KOPT-K1 (cell line): ENCODE results near the gene TADA3.
"Not testable (repeated sequence)": the region's sequence is repeated elsewhere in the genome, so short reads cannot be mapped to it uniquely, and the experiment has no call there.

Experiments used
- H3K27ac ChIP-seq: fragments of 200-600 bp; sonication (generic); 2 replicates; pipeline ENCODE4 v1.5.1; 2016; ENCODE audit warnings: antibody characterized with exemption, mild to moderate bottlenecking, low read depth, low read length; ENCODE audit not compliant: poor library complexity, severe bottlenecking
- H3K36me3 ChIP-seq: fragments of 200-600 bp; sonication (generic); 2 replicates; pipeline ENCODE4 v1.5.1; 2017; ENCODE audit warnings: antibody characterized with exemption, mild to moderate bottlenecking, low read length, moderate library complexity; ENCODE audit not compliant: insufficient read depth
- H3K9me3 ChIP-seq: fragments of 200-600 bp; sonication (generic); 2 replicates; pipeline ENCODE4 v1.5.1; 2017; ENCODE audit warnings: antibody characterized with exemption, low read length, mild to moderate bottlenecking; ENCODE audit not compliant: insufficient read depth, poor library complexity, severe bottlenecking

Gene TADA3

GRCh38 chr3:9781978-9782603 is 10.2 kb downstream of the TADA3 start:
- H3K27ac ChIP-seq: no peak overlapping the region
- no peaks in the 10 kb centered on the region for H3K9me3 ChIP-seq
- H3K36me3 ChIP-seq: peaks cover 55% of the 10 kb centered on the region

DNA sequence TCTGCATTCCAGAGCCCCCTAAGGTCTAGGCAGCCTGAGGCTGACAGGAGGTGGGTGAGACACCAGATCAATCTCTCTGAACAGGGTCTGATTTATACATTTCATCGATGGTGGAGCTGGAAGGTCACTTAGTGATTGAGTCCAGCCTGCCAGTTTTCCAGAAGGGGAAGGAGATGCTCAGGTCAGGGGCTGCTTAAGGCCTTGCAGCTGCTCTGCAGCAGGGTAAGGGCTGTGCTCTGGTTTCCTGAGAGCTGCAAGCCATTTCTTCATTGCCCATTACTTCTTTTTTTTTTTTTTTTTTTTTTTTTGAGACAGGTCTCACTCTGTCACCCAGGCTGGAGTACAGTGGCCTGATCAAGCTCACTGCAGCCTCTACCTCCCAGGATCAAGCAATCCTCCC is 10.7 kb downstream of the TADA3 start:
- Histone ChIP-seq H3K36me3 (peaks cover 50% of the 10 kb centered on the region), H3K27ac (no peak overlapping the region)

DNA sequence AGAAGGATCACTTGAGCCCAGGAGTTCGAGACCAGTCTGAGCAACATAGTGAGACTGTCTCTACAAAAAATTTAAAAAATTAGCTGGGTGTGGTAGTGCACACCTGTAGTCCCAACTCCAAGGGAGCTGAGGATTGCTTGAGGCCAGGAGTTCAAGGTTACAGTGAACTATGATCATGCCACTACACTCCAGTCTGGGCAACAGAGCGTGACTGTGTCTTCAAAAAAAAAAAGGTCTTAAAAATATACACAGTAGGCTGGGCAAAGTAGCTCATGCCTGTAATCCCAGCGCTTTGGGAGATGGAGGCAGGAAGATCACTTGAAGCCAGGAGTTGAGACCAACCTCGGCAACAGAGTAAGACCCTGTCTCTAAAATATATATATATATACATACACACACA is 11.4 kb downstream of the TADA3 start:
- H3K27ac ChIP-seq: no peak overlapping the region
- peaks cover 43% of the 10 kb centered on the region for H3K36me3 ChIP-seq
- no peaks in the 10 kb centered on the region for H3K9me3 ChIP-seq

More for the DNA sequence above, 10.7 kb downstream of the TADA3 start:
- no peaks in the 10 kb centered on the region for H3K9me3 ChIP-seq

- no peaks in the 10 kb centered on the region for H3K9me3 ChIP-seq
These were observed 11.8 kb downstream of the TADA3 start for GRCh38 chr3:9780458-9780812.

DNA sequence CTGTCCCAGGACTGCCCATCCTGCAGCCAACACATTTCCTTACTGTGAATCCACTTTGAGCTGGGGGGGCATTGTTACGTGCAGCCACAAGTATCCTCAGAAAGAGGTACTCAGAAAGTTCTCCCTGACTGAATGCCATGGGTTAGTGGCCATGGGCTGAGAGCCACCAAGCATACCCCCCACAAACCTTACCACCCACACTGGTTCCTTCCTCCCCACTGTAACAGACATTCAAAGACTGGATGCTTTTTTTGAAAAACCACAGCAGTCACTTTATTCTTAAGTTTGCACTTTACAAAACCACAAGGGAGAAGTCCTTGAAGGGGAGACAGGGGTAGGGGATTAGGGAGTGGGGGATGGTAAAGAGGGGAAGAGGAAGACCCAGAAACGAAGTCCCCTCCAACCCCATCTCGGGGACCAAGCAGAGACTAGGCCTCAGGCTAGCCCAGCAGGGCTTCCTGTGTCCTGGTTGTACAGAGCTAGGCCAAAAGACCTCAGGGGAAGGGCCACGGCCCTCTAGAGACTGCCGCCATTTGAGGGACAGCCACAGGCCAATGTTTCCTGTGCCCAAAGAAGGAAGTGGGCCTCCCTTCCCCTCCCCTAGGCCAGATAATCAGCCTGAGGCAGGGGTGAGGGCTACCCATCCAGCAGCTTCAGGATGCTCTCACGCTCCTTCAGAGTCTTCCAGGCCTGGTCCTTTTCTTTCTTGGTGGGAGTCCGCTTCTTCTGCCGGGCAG is 12.4 kb downstream of the TADA3 start:
- Histone ChIP-seq H3K36me3 (peaks cover 33% of the 10 kb centered on the region), H3K27ac (peak overlapping the region; percentile 6), H3K9me3 (no peaks in the 10 kb centered on the region)

More at GRCh38 chr3:9780458-9780812, 11.8 kb downstream of the TADA3 start:
- H3K27ac ChIP-seq: peak overlapping the region; percentile 6
- H3K36me3 ChIP-seq: peaks cover 38% of the 10 kb centered on the region

DNA sequence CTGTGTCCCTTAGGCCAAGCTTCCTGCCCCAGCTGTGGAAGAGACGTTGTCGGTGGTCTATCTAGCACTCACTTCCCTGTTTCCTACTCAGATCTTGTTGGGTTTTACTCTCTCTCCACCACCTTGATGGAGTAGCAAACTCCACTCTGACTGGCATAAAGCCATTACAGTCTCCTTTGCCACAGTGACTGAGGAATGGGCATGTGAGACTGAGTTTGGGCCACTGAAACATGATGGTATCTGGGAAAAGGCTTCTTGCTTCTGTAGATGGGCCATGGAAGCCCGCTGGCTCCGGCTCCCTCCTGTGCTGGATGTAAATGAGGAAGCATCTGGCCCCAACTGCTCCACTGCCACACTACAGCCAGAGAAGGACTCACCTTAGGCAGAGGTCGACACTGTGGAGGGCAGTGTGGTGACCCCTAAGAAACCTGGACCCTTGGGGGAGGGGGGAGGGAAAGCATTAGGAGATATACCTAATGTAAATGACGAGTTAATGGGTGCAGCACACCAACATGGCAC is 13.1 kb downstream of the TADA3 start:
- Histone ChIP-seq H3K9me3 (no peaks in the 10 kb centered on the region), H3K27ac (no peak overlapping the region), H3K36me3 (peaks cover 30% of the 10 kb centered on the region)

- H3K9me3 ChIP-seq: no peaks in the 10 kb centered on the region
- no peak overlapping the region for H3K27ac ChIP-seq
- peaks cover 23% of the 10 kb centered on the region for H3K36me3 ChIP-seq
These were observed 13.9 kb downstream of the TADA3 start for GRCh38 chr3:9778143-9779074.

DNA sequence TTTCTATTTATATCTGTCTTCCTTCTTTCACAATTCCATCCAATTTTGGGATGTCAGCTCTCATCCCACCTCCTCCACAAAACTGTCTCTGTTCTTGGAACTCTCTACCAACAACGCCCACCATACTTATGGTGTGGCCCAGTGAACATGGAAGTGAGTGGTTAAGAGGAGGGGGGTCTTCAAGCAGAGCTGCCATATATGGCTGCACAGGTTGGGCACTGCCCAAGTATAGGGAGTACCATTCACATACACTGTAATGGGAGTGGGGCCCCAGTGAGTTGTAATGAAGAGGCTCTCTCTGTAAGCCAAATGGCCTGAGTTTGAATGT is 14.6 kb downstream of the TADA3 start:
- Histone ChIP-seq H3K9me3 (no peaks in the 10 kb centered on the region), H3K36me3 (peaks cover 17% of the 10 kb centered on the region), H3K27ac (no peak overlapping the region)

- Histone ChIP-seq H3K27ac (no peak overlapping the region), H3K9me3 (no peaks in the 10 kb centered on the region), H3K36me3 (peaks cover 12% of the 10 kb centered on the region)
These were observed 15.2 kb downstream of the TADA3 start for GRCh38 chr3:9776896-9777693.

- H3K36me3 ChIP-seq, H3K27ac ChIP-seq, H3K9me3 ChIP-seq: not testable (repeated sequence)
These were observed 21.3 kb downstream of the TADA3 start for GRCh38 chr3:9771007-9771406.

DNA sequence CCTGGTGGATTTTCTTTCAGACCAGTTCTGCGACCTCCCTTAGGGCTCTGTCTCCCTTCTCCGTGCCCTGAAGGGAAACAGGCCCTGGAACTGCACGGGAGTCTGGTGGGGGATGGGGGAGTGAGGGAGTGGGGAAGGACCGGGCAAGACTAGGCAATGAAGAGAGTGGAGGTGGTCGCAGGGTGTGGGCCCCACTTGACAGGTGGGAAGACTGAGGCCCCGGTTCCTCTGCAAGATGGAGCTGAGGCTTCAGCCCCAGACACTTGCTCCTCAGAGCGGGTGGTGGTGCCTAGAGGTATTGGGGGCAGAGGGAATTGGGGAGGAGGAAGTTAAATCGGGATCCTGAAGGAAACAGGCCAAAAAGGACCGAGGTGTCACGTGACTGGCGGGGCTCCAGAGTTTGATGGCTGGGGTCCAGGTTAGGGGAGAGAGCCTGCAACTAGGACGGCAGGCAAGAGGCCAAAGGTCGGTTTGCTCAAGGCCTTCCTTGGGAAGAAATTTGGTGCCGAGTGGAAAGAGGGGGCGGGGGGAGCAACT is 21.9 kb downstream of the TADA3 start:
- Histone ChIP-seq H3K27ac (no peak overlapping the region), H3K9me3 (no peaks in the 10 kb centered on the region), H3K36me3 (no peaks in the 10 kb centered on the region)

DNA sequence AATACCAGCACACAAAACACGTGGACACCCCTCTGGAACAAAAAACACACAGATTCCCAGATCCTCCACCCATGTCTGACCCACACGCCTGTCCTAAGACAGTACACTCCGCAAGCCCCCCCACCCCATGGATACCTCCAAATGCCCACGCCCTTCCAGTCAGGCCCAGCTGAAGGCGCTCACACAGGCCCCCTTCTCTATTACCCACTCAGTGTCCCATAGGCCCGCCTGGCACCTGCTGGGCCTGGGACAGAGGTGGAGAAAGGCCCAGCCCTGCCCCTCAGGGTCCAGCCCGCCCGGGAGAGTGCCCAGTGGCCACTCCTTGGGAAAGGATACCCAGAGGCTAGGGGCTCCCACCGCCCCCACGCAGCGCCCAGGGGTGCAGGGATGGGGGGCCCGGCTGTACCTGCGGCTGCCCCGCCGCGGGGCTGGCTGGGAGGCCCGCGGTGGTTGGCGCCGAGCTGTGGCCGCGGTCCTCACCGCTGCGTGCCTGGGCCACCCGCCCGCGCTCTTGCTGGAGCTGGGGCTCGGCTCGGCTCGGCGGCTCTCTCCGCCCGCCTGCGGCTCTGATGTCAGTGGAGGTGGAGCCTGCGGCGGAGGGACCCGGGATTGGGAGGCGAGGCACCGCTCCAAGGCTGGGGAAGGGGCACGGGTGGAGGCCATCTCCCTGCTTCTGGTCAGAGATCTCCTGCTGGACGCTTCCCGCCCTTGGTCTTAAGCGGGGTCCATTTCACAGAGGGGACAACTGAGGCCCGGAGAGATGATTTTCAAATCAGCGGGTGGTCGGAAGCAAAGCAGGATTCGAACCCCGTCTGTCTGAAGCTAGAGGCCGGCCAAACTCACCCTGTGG is 22.6 kb downstream of the TADA3 start, which contains the start of gene CAMK1:
Gene CAMK1, minus strand, starts transcription at position 522 of the 850 bp plus-strand sequence. CDS start 2,198 bp downstream, outside the sequence.
- Histone ChIP-seq H3K9me3 (no peaks in the 10 kb centered on the region), H3K36me3 (no peaks in the 10 kb centered on the region), H3K27ac (no peak within 1 kb of the TSS)

- Histone ChIP-seq H3K27ac (no peak overlapping the region), H3K9me3 (no peaks in the 10 kb centered on the region), H3K36me3 (no peaks in the 10 kb centered on the region)
These were observed 23.3 kb downstream of the TADA3 start for GRCh38 chr3:9769012-9769411.
